Gastrocnemius medialis (tissue), 4 donors: ENCODE results near the gene DYNC2I2.

Experiments
- CTCF ChIP-seq, 5 experiments: fragments of 450-650 bp in 3 of 5; fragments of 200-600 bp in 2 of 5; sonication (generic) in 2 of 5; IDR thresholded peaks in 4 of 5; conservative IDR thresholded peaks in 1 of 5; 1 replicate in 4 of 5; 2 replicates in 1 of 5; pipeline ENCODE4 v1.5.1; 2016 to 2019; ENCODE audit warnings: antibody characterized with exemption in 5 of 5, mild to moderate bottlenecking in 3 of 5, moderate library complexity in 3 of 5
- POLR2A ChIP-seq, 2 donors: fragments of 450-650 bp; IDR thresholded peaks; one replicate each; pipeline ENCODE4 v1.6.1; 2017; ENCODE audit warnings: antibody characterized with exemption in 2 of 2, mild to moderate bottlenecking in 2 of 2, moderate library complexity in 2 of 2

- TF ChIP-seq CTCF (IDR thresholded peaks at IDR 0.05 in 4 of 5, conservative IDR thresholded peaks at IDR 0.05 in 1 of 5): no peak
- no peak for TF ChIP-seq POLR2A (IDR thresholded peaks at IDR 0.05)
Observed at GRCh38 chr9:128696923-128697707, 40.5 kb upstream of the DYNC2I2 start.
